A673 (cell line): Measurements from ENCODE around the gene SRSF12. TPM values are rescaled to one million over a fixed set of nuclear protein-coding genes. Genes with fewer than 3 reads are reported as not detected.

Experiments used
- BruUV-seq: library from RNA; stranded (reverse); fragments of 400-500 nt; replicated peaks from 2 replicates; lab custom pipeline; 2021; lab: Mats Ljungman, UMichigan
- CTCF ChIA-PET: fragments of 300-600 bp; sonication (Branson Sonifier 250); formaldehyde crosslinking; loops from one replicate; lab custom pipeline; 2022; ENCODE audit warnings: antibody characterized with exemption; lab: Charles Lee
- POLR2A ChIA-PET: fragments of 300-600 bp; sonication (Branson Sonifier 250); formaldehyde crosslinking; loops from one replicate; lab custom pipeline; 2022; ENCODE audit warnings: antibody characterized with exemption; ENCODE audit not compliant: low non-redundant PET; lab: Charles Lee
- DNase-seq: peaks from one replicate; pipeline ENCODE4 v3.0.0-alpha.2; 2015; ENCODE audit warnings: low spot score
- H3K27ac ChIP-seq: fragments of 200-600 bp; sonication (generic); 2 replicates; pipeline ENCODE4 v1.5.1; 2016; ENCODE audit warnings: mixed run types, low read depth, mild to moderate bottlenecking, mixed read lengths, antibody characterized with exemption, low read length; ENCODE audit not compliant: poor library complexity, severe bottlenecking
- H3K27me3 ChIP-seq: fragments of 200-600 bp; sonication (generic); replicated peaks from 2 replicates; pipeline ENCODE4 v1.6.1; 2017; ENCODE audit warnings: mixed run types, low read depth, mild to moderate bottlenecking, mixed read lengths, antibody characterized with exemption, low read length; ENCODE audit not compliant: insufficient read depth, poor library complexity
- H3K36me3 ChIP-seq: fragments of 200-600 bp; sonication (generic); 2 replicates; pipeline ENCODE4 v1.6.1; 2016; ENCODE audit warnings: mixed run types, mild to moderate bottlenecking, mixed read lengths, antibody characterized with exemption, low read length; ENCODE audit not compliant: insufficient read depth, poor library complexity, severe bottlenecking
- H3K4me1 ChIP-seq: fragments of 200-600 bp; sonication (generic); 2 replicates; pipeline ENCODE4 v1.6.1; 2017; ENCODE audit warnings: mixed run types, mild to moderate bottlenecking, mixed read lengths, antibody characterized with exemption, low read length; ENCODE audit not compliant: insufficient read depth, poor library complexity, severe bottlenecking
- H3K4me3 ChIP-seq: fragments of 200-600 bp; sonication (generic); 2 replicates; pipeline ENCODE4 v1.5.1; 2016; ENCODE audit warnings: low read depth, mixed run types, mild to moderate bottlenecking, mixed read lengths, low read length; ENCODE audit not compliant: poor library complexity, severe bottlenecking
- H3K9me3 ChIP-seq: fragments of 200-600 bp; sonication (generic); 2 replicates; pipeline ENCODE4 v1.6.1; 2016; ENCODE audit warnings: mixed run types, low read depth, mild to moderate bottlenecking, mixed read lengths, antibody characterized with exemption, low read length; ENCODE audit not compliant: poor library complexity, severe bottlenecking
- EZH2 ChIP-seq: fragments of 200-600 bp; sonication (generic); IDR thresholded peaks from 2 replicates; pipeline ENCODE4 v1.6.1; 2017; ENCODE audit warnings: borderline replicate concordance, low read depth, mild to moderate bottlenecking, mixed read lengths, antibody characterized with exemption, low read length; ENCODE audit not compliant: poor library complexity, severe bottlenecking
- intact Hi-C: fragments of 100-400 bp; cut with micrococcal nuclease; formaldehyde crosslinking; loops from one replicate; pipeline ENCODE4 v1.10.0; 2022; ENCODE audit not compliant: unreplicated experiment
- total RNA-seq: library from RNA; stranded (reverse); gene quantifications from 2 replicates; pipeline ENCODE4 v1.2.3, GENCODE V29; 2021
- TF ChIP-seq, protein P1 (sequence below): fragments of 300-800, 200-600 bp; sonication (generic); conservative IDR thresholded peaks from 2 replicates; pipeline ENCODE4 v1.5.1; 2017; ENCODE audit warnings: low read depth, mild to moderate bottlenecking, antibody characterized with exemption, low read length, moderate library complexity, mixed read lengths

The SRSF12 gene
- total RNA-seq, 1 experiment from 2014 or later: 14.3 TPM

DNA sequence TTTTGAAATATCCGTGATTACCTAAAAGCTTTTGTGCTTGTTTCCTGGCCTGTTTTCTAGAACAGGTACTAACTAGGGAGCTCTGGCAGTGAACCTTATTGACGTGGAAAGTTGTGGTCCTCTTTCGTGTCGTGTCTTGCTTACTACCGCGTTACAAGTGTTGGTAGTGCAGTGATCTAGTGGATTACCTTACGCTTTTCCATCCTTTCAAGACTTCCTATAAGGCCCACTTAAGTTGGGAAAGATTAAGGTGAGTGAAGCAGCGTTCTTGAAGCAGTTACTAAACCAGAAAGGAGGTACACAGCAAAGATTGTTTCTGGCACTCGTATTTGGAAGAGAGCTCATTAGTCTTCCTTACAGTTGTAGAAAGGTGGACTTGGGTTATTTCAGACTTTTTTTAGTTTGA lies 35.4 kb downstream of the SRSF12 start:
- Histone ChIP-seq H3K4me3 (peak overlapping the region; percentile 96), H3K9me3 (no peaks in the 10 kb centered on the region), H3K27me3 (no peaks in the 10 kb centered on the region), H3K4me1 (peaks cover 12% of the 10 kb centered on the region), H3K27ac (peak overlapping the region; percentile 89), H3K36me3 (peaks cover 24% of the 10 kb centered on the region)
- no TSS peak for BruUV-seq
- intact Hi-C loops: loop anchor here (5.0 kb wide), 2 partner anchors 45 to 160 kb away; no protein-coding TSS in a partner anchor
- TF ChIP-seq EZH2: no peak
- TF ChIP-seq, protein P1, sequence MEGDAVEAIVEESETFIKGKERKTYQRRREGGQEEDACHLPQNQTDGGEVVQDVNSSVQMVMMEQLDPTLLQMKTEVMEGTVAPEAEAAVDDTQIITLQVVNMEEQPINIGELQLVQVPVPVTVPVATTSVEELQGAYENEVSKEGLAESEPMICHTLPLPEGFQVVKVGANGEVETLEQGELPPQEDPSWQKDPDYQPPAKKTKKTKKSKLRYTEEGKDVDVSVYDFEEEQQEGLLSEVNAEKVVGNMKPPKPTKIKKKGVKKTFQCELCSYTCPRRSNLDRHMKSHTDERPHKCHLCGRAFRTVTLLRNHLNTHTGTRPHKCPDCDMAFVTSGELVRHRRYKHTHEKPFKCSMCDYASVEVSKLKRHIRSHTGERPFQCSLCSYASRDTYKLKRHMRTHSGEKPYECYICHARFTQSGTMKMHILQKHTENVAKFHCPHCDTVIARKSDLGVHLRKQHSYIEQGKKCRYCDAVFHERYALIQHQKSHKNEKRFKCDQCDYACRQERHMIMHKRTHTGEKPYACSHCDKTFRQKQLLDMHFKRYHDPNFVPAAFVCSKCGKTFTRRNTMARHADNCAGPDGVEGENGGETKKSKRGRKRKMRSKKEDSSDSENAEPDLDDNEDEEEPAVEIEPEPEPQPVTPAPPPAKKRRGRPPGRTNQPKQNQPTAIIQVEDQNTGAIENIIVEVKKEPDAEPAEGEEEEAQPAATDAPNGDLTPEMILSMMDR: no peak
- ChIA-PET CTCF (no interaction called here), POLR2A (no interaction called here)
- DNase-seq: peak; percentile 11

DNA sequence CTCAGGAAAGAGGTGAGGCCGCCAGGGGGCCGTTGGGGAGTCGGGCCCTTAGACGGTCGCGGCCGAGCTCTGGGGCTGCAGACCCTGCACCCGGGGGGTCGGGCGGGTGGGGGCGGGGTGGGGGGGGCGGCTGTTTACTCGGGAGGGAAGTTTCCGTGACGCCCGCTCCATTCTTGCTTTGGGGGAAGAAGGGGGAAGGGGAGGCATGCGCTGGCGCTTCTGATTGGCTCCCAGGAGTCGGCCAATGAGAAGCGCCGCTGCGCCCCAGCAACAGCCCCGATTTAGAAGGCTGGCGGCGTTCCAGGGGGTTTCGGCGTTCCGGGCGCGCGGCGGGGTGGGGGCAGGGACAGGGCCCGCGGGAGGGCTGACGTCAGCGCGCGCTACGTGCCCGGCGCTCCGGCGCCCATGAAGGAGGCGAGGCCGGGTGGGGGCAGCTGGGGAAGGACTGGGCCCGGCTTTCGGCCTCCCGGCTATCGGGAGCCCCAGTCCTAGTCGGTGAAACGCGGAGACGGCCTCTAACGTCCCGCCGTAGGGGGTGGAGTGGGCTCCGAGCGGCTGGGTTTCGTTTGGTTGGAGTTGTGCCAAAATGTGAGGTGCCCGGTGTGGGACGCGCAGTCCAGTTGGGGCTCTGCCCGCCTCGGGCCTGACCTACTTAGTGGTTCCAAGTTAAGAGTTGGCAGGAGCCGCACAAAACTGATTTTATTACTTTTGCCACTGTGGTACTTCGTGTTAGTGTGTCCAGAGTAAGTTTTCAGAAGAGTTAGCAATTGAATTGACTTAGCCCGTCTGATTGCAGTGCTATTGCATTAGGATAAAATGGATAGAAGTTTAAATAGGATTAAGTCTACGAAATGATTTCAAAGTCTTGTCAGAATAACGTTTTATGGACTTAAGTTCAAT lies 36.2 kb downstream of the SRSF12 start:
- peak overlapping the region; percentile 96 for H3K4me3 ChIP-seq
- no TSS peak for BruUV-seq
- H3K27me3 ChIP-seq: no peaks in the 10 kb centered on the region
- H3K27ac ChIP-seq: peak overlapping the region; percentile 95
- intact Hi-C loops: loop anchor here (2.0 to 5.0 kb wide), 3 partner anchors 44 to 161 kb away; no protein-coding TSS in a partner anchor
- DNase-seq: peak; percentile 98
- no peaks in the 10 kb centered on the region for H3K9me3 ChIP-seq
- TF ChIP-seq EZH2: no peak
- ChIA-PET POLR2A (no interaction called here), CTCF (no interaction called here)
- peaks cover 24% of the 10 kb centered on the region for H3K36me3 ChIP-seq
- H3K4me1 ChIP-seq: peaks cover 12% of the 10 kb centered on the region

DNA sequence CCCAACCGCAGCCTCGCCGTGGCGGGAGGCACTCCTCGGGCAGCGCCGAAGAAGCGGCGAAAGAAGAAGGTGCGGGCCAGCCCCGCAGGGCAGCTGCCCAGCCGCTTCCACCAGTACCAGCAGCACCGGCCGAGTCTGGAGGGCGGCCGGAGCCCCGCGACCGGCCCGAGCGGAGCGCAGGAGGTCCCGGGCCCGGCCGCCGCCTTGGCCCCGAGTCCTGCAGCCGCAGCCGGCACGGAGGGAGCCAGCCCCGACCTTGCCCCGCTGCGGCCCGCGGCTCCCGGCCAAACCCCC lies 36.8 kb downstream of the SRSF12 start:
- peak overlapping the region; percentile 96 for H3K4me3 ChIP-seq
- no peaks in the 10 kb centered on the region for H3K9me3 ChIP-seq
- peaks cover 12% of the 10 kb centered on the region for H3K4me1 ChIP-seq
- ChIA-PET POLR2A (interaction anchor here (0.6 to 1.0 kb wide), 2 partner anchors 46 to 1760 kb away, joined by 4 to 6 read pairs; no protein-coding TSS in a partner anchor), CTCF (interaction anchor here (2.0 kb wide), 1 partner anchor 98 kb away, joined by 11 read pairs; no protein-coding TSS in a partner anchor)
- no peak for DNase-seq
- TF ChIP-seq, protein P1: no peak
- TF ChIP-seq EZH2: no peak
- BruUV-seq: no TSS peak
- H3K36me3 ChIP-seq: peaks cover 24% of the 10 kb centered on the region
- H3K27me3 ChIP-seq: no peaks in the 10 kb centered on the region
- intact Hi-C loops: loop anchor here (2.0 to 5.0 kb wide), 3 partner anchors 44 to 161 kb away; no protein-coding TSS in a partner anchor
- peak overlapping the region; percentile 95 for H3K27ac ChIP-seq
